Measurements from ENCODE around the gene HBZ.
"Not testable (repeated sequence)": the region's sequence is repeated elsewhere in the genome, so short reads cannot be mapped to it uniquely, and the experiment has no call there.

GRCh38 chr16:123558-124350, 28.7 kb upstream of the HBZ start:
- TF ChIP-seq, protein P1, sequence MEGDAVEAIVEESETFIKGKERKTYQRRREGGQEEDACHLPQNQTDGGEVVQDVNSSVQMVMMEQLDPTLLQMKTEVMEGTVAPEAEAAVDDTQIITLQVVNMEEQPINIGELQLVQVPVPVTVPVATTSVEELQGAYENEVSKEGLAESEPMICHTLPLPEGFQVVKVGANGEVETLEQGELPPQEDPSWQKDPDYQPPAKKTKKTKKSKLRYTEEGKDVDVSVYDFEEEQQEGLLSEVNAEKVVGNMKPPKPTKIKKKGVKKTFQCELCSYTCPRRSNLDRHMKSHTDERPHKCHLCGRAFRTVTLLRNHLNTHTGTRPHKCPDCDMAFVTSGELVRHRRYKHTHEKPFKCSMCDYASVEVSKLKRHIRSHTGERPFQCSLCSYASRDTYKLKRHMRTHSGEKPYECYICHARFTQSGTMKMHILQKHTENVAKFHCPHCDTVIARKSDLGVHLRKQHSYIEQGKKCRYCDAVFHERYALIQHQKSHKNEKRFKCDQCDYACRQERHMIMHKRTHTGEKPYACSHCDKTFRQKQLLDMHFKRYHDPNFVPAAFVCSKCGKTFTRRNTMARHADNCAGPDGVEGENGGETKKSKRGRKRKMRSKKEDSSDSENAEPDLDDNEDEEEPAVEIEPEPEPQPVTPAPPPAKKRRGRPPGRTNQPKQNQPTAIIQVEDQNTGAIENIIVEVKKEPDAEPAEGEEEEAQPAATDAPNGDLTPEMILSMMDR (IDR thresholded peaks at IDR 0.05 in 2 of 3, conservative IDR thresholded peaks at IDR 0.05 in 1 of 3; ENCODE audit: borderline replicate concordance in 1 of 3, insufficient read depth in 1 of 3, low read depth in 2 of 3, low read length in 2 of 3): not testable (repeated sequence)
- TF ChIP-seq, protein P2, sequence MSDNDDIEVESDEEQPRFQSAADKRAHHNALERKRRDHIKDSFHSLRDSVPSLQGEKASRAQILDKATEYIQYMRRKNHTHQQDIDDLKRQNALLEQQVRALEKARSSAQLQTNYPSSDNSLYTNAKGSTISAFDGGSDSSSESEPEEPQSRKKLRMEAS (IDR thresholded peaks at IDR 0.05): not testable (repeated sequence)
- TF ChIP-seq POLR2AphosphoS5 (IDR thresholded peaks at IDR 0.05; ENCODE audit: low read depth, low read length): not testable (repeated sequence)

Data from HCT116 (cell line).